SK-N-SH treated with all-trans-retinoic acid at 6 μM for 48 hours (cell line): Measurements from ENCODE around the gene HRAS.

Source experiments
- ESRRG ChIP-seq: fragments of 250-450 bp; sonication (Bioruptor Pico); IDR thresholded peaks from 2 replicates; pipeline ENCODE4 v1.6.1; 2021; ENCODE audit warnings: mild to moderate bottlenecking
- GLIS3 ChIP-seq: fragments of 250-450 bp; sonication (Bioruptor Pico); IDR thresholded peaks from 2 replicates; pipeline ENCODE4 v1.5.0; 2020; ENCODE audit warnings: mild to moderate bottlenecking, moderate library complexity
- ZFP30 ChIP-seq: fragments of 450-650 bp; formaldehyde crosslinking; IDR thresholded peaks from 2 replicates; pipeline ENCODE4 v1.5.0; 2022; ENCODE audit warnings: mild to moderate bottlenecking, moderate library complexity
- TF ChIP-seq, protein P1 (sequence below): fragments of 250-450 bp; sonication (Bioruptor Pico); IDR thresholded peaks from 2 replicates; pipeline ENCODE4 v1.8.0; 2020; ENCODE audit warnings: mild to moderate bottlenecking, moderate library complexity, borderline replicate concordance

DNA sequence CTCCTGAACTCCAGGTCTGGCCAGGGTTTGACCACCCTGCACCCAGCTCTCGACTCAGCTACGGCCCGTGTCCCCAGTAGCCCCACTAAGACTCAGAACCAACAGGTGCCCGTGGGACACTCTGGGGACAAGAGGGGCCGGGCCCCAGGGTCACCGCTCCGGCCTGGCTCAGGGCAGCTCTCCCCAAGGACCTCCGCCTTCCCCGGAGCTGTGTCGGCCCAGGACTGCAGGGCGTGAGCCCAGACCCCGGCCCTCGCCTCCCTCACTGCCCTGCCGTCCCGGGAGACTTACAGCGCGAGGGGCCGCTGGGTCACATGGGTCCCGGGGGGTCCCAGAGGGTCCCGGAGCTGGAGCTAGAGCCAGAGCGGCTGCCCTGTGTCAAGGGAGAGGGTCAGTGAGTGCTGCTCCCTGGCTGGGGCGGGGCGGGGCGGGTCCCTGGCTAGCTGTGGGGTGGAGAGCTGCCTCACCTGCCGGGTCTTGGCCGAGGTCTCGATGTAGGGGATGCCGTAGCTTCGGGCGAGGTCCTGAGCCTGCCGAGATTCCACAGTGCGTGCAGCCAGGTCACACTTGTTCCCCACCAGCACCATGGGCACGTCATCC lies 2.3 kb downstream of the HRAS start:
- TF ChIP-seq ZFP30 (CRISPR knock-in tag) (no peak), GLIS3 (CRISPR knock-in tag) (no peak), ESRRG (CRISPR knock-in tag) (no peak)
- TF ChIP-seq, protein P1, sequence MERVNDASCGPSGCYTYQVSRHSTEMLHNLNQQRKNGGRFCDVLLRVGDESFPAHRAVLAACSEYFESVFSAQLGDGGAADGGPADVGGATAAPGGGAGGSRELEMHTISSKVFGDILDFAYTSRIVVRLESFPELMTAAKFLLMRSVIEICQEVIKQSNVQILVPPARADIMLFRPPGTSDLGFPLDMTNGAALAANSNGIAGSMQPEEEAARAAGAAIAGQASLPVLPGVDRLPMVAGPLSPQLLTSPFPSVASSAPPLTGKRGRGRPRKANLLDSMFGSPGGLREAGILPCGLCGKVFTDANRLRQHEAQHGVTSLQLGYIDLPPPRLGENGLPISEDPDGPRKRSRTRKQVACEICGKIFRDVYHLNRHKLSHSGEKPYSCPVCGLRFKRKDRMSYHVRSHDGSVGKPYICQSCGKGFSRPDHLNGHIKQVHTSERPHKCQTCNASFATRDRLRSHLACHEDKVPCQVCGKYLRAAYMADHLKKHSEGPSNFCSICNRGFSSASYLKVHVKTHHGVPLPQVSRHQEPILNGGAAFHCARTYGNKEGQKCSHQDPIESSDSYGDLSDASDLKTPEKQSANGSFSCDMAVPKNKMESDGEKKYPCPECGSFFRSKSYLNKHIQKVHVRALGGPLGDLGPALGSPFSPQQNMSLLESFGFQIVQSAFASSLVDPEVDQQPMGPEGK (CRISPR knock-in tag) = no peak
